ENCODE measurements around the gene ASGR2. TPM values are rescaled to one million over a fixed set of nuclear protein-coding genes. Genes with fewer than 3 reads are reported as not detected.

Gene ASGR2, protein sequence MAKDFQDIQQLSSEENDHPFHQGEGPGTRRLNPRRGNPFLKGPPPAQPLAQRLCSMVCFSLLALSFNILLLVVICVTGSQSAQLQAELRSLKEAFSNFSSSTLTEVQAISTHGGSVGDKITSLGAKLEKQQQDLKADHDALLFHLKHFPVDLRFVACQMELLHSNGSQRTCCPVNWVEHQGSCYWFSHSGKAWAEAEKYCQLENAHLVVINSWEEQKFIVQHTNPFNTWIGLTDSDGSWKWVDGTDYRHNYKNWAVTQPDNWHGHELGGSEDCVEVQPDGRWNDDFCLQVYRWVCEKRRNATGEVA
- not detected in 2 replicates for total RNA-seq

DNA sequence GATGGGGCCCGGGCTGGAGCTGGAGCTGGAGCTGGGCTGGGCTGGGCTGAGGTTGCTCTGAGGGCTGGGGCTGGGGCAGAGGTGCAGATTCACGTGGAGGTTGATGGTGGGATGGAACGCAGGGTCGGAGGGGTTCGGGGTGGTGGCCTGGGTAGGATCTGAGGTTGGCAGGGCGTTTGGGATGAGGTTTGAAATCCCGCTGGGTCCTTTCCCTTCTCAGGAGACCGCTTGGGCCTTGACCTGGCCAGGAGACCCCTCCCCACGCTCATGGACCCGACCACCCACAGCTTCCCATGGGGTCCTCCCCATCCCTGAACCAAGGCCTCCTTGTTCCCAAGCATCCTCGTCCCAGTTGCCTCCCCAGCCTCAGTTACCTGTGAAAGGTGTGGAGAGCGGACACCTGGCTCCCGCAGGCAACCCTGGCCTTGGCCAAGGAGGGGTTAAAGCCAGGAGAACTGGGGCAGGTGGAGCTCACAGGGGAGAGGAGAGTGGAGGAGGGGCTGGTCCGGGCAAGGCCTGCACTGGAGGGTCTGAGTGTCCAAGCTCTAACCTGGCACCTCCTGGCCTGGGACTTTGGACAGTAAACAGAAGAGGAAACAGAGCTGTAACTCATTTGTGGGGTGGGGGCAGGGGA, at the start of gene ASGR2:
Gene ASGR2, minus strand, starts transcription at position 582 of the 634 bp plus-strand sequence. CDS start 582 bp downstream, outside the sequence.

DNA sequence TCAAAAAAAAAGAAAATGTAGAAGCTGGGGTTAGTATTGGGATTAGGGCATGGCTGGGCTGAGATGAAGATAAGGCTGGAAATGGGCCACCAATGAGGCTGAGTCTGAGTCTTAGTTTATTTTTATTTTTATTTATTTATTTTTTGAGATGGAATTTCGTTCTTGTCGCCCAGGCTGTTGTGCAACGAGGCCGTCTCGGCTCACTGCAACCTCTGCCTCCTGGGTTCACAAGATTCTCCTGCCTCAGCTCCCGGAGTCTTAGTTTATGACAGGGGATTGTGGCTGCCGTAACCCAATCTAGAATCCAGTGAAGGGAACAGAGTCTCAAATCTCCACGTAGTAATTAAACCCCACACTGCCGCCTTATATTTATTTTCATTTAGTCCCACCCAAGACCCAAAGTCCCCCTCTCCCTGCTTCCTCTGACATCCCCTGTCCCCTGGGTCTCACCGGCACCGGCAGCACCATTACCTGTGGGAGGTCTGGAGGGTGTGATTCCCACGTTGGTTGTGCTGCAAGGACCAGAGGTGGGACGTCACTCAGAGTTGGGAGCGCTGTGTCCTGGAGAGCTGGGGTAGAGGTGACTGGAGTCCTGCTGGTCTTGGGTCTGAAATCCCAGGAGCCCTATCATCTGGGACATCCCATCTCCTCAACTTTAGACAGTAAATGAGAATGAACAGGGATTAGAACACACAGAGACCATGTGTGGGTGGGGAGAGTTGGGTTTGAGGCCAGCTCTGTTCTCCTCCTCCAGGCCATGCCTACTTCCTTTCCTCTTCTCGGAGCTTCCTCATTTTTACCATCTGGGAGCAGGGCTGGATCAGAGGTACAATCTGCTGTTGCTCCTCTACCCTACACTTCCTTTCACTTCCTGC, 34.8 kb downstream of the ASGR2 start, which contains the start of gene CLEC10A:
Gene CLEC10A, minus strand, starts transcription at position 671 of the 875 bp plus-strand sequence. CDS start 1,439 bp downstream, outside the sequence.

Other genes starting within 250 kb of the ASGR2 start
- gene ALOX12, start 118.8 kb downstream of the ASGR2 start, total RNA-seq = not detected in 2 replicates
- 44.5 and 53.0 TPM in 2 replicates for gene RNASEK, start 102.2 kb downstream of the ASGR2 start, total RNA-seq
- 3.4 and 7.3 TPM in 2 replicates for gene BCL6B, start 91.8 kb downstream of the ASGR2 start, total RNA-seq
- 0.12 and 0.13 TPM in 2 replicates for gene SLC16A13, start 78.8 kb downstream of the ASGR2 start, total RNA-seq
- gene SLC16A11, start 70.7 kb downstream of the ASGR2 start, total RNA-seq = not detected in 2 replicates
- gene CLEC10A, start 34.6 kb downstream of the ASGR2 start, total RNA-seq = 0.19 TPM in 1 of 2 replicates, not detected in the other
- gene ASGR1, start 64.5 kb upstream of the ASGR2 start, total RNA-seq = 0.66 and 0.68 TPM in 2 replicates
- gene DLG4, start 105.0 kb upstream of the ASGR2 start, total RNA-seq = 15.0 and 16.0 TPM in 2 replicates
- 273 and 426 TPM in 2 replicates for gene ACADVL, start 105.1 kb upstream of the ASGR2 start, total RNA-seq
- gene DVL2, start 119.7 kb upstream of the ASGR2 start, total RNA-seq = 69.3 and 76.5 TPM in 2 replicates
- gene PHF23, start 124.6 kb upstream of the ASGR2 start, total RNA-seq = 33.3 and 34.9 TPM in 2 replicates
- 172 and 209 TPM in 2 replicates for gene GABARAP, start 127.6 kb upstream of the ASGR2 start, total RNA-seq
- 17.6 and 35.4 TPM in 2 replicates for gene CTDNEP1, start 136.9 kb upstream of the ASGR2 start, total RNA-seq
- 29.7 and 35.6 TPM in 2 replicates for gene ELP5, start 137.4 kb upstream of the ASGR2 start, total RNA-seq
- gene CLDN7, start 147.7 kb upstream of the ASGR2 start, total RNA-seq = 3.5 and 8.2 TPM in 2 replicates
- 0.13 and 0.19 TPM in 2 replicates for gene SLC2A4, start 166.9 kb upstream of the ASGR2 start, total RNA-seq
- gene YBX2, start 179.8 kb upstream of the ASGR2 start, total RNA-seq = not detected in 2 replicates
- gene EIF5A, start 192.8 kb upstream of the ASGR2 start, total RNA-seq = 541 and 738 TPM in 2 replicates
- gene GPS2, start 200.5 kb upstream of the ASGR2 start, total RNA-seq = 33.6 and 40.6 TPM in 2 replicates
- gene NEURL4, start 214.5 kb upstream of the ASGR2 start, total RNA-seq = 14.2 and 18.9 TPM in 2 replicates
- gene ACAP1, start 221.7 kb upstream of the ASGR2 start, total RNA-seq = 0.56 and 2.2 TPM in 2 replicates
- gene KCTD11, start 237.3 kb upstream of the ASGR2 start, total RNA-seq = 5.8 and 5.9 TPM in 2 replicates
- not detected in 2 replicates for gene TMEM95, start 240.3 kb upstream of the ASGR2 start, total RNA-seq

Measured in aortic smooth muscle cell (primary cell).